Heart left ventricle (tissue), 13 donors: ENCODE results near the gene P3H1.

Source experiments
- POLR2A ChIP-seq, 2 donors: fragments of 450-650 bp; IDR thresholded peaks; one replicate each; pipeline ENCODE4 v1.6.1; 2017; ENCODE audit warnings: antibody characterized with exemption in 2 of 2, mild to moderate bottlenecking in 2 of 2, moderate library complexity in 2 of 2
- TF ChIP-seq, protein P1 (sequence below), 12 donors: fragments of 200-600 bp; sonication (generic) in 4 of 12; IDR thresholded peaks; one replicate each; pipeline versions ENCODE4 v1.5.0 to v1.8.0; 2018 to 2022; ENCODE audit warnings: antibody characterized with exemption in 12 of 12, mild to moderate bottlenecking in 5 of 12
- donor health status: ischemic (EF 13 %, LVEDD 7.1; RV severe dilation, severe dysfunction).
- donor health status: DM: no; HTN: yes; CAD: no.
- donor health status: DM: no; HTN: no; CAD: no.
- donor health status: ischemic (EF 25% LVEDD 6.9; RV normal size, moderate dysfunction).
- donor health status: ischemic (EF 25% LVEDD 5.7; RV mildly dilated, moderate dysfunction).
- donor health status: ischemic (EF 35%, LVEDD 5.7; RV mildly dilated, moderate dysfunction).
- donor health status: nonischemic (EF 11% LVEDD 7.7; RV severe dilation, severe dysfunction).
- donor health status: DM: yes; HTN: yes; CAD: no.
- donor health status: PGD.
- donor health status: ischemic (EF 29% LVEDD 5.4; RV normal size, mild dysfunction).
- donor health status: nonischemic (EF 23%, LVEDD 6.1; RV moderate dilation, normal function).

DNA sequence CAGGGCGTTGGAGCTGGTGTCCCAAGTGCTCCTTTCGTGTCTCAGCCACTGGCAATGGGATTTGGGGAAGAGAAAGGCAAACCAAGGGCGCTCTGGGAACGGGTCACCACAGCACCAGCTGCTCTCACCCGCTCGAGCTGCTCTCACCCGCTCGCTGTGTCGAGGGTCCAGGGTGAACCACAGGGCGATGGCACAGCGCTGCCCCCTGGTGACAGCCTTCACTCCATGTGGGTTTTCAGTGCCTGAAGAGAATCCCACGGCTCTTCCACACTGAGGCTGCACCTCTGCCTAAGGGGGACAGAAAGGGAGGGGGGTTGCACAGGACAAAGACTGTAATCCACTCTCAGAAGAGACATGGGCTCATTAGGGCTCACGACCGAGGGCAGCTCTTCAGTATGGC lies 19.7 kb downstream of the P3H1 start:
- TF ChIP-seq, protein P1, sequence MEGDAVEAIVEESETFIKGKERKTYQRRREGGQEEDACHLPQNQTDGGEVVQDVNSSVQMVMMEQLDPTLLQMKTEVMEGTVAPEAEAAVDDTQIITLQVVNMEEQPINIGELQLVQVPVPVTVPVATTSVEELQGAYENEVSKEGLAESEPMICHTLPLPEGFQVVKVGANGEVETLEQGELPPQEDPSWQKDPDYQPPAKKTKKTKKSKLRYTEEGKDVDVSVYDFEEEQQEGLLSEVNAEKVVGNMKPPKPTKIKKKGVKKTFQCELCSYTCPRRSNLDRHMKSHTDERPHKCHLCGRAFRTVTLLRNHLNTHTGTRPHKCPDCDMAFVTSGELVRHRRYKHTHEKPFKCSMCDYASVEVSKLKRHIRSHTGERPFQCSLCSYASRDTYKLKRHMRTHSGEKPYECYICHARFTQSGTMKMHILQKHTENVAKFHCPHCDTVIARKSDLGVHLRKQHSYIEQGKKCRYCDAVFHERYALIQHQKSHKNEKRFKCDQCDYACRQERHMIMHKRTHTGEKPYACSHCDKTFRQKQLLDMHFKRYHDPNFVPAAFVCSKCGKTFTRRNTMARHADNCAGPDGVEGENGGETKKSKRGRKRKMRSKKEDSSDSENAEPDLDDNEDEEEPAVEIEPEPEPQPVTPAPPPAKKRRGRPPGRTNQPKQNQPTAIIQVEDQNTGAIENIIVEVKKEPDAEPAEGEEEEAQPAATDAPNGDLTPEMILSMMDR (IDR thresholded peaks at IDR 0.05): peak; percentile 47 to 72 (median 60)
- TF ChIP-seq POLR2A (IDR thresholded peaks at IDR 0.05): no peak
